SU-DHL-6 (cell line): ENCODE data around the gene WNK1.

Source experiments
- CTCF ChIP-seq: fragments of 200-600 bp; sonication (generic); IDR thresholded peaks from one replicate; pipeline ENCODE4 v1.5.1; 2017; ENCODE audit warnings: antibody characterized with exemption, mild to moderate bottlenecking, low read length, moderate library complexity; ENCODE audit not compliant: insufficient read depth, poor library complexity, severe bottlenecking
- EZH2phosphoT487 ChIP-seq: fragments of 200-600 bp; sonication (generic), shearing (Covaris generic); conservative IDR thresholded peaks from 2 replicates; pipeline ENCODE4 v1.6.1; 2018; ENCODE audit warnings: mild to moderate bottlenecking, antibody characterized with exemption, low read length, moderate library complexity, mixed read lengths

- TF ChIP-seq CTCF (no peak), EZH2phosphoT487 (no peak)
Observed at GRCh38 chr12:805022-805632, 52.7 kb downstream of the WNK1 start.
